NCI-H526 treated with DMSO at 0.1 percent for 48 hours (cell line): ENCODE results near the gene DCST2.
A peak's percentile ranks its signal among the peaks of the same experiment; 100 is the strongest.

Experiments
- DNase-seq: peaks from one replicate; lab custom pipeline; 2025; lab: John Stamatoyannopoulos, UW

DCST2 gene

DNA sequence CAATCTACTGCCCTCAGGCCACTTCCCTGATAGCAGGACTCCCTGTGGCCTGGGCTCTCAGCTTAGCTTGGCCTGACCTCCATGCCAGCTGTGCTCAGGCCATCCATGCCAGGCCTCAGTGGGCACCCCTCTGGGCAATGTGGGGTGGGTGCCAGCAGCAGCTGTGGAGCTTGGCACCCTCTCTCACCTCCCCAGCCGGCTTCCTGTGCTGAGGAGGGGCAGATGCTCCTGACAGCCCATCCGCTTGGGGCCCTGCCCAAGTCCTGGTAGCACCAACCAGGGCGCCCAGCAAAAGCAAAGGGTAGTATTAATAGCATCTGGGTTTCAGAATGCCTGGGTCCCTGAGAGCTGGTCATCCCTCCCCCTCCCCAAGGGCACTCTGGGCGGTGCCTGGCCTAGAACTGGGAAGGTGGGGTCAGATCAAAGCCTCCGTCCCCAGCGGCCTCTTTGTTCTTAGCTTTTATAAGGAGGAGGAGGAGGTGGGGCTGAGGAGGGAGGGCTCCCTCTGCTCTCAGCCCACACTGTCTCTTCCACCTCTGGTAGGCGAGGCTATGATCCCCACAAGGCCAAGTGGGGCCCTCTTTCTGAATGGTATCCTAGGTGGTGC lies 36.1 kb upstream of the DCST2 start:
- peak; percentile 54 for DNase-seq

- no peak for DNase-seq
Observed at GRCh38 chr1:155068599-155068998, 35.0 kb upstream of the DCST2 start.

DNA sequence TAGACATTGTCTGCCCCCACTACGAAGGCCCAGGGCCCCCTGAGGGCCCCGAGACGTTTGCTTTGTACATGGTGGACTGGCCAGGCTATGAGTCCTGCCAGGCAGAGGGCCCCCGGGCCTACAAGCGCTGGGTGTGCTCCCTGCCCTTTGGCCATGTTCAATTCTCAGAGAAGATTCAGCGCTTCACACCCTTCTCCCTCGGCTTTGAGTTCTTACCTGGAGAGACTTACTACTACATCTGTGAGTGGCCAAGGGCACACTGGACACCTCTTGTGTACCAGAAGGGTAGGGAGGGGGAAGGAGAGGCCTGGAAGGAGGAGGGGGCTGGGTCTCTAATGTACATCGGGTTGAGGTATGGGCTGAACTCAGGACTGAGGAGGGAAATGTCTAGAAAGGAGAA lies 33.2 kb upstream of the DCST2 start:
- no peak for DNase-seq

DNA sequence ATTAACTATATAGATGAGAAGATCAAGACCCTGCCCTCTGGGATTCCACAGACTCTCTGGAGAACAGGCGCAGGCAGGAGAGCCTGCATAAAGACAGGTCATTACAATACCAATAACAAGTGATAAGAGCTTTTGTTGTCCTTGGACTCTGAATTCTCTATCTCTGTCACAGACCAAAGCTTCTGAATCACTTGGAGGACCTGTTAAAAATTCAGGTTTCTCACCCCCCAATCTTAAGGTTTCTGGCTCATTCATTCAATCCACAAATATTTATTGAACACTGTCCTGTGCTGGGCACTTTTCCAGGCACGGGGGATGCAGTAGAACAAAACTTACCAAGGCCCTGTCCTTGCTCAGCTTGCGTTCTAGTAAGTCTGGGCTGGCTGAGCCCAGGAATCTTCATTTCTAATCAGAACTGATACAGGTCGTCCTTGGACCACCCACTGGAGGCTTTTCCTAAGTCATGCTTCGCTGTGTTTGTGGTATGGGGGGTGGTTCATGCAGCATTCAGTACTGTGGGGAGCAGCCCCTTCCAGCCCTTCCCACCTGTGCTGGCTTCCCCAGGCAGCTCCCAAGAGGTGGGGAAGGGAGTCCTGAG lies 31.4 kb upstream of the DCST2 start:
- DNase-seq: no peak

- DNase-seq: peak; percentile 81
Observed at GRCh38 chr1:155064111-155064831, 30.7 kb upstream of the DCST2 start.

GRCh38 chr1:155063550-155064110 lies 30.0 kb upstream of the DCST2 start, which contains the start of gene EFNA4:
Gene EFNA4, plus strand, starts transcription at chr1:155063740. Its CDS starts 84 bp downstream, at chr1:155063824.
- DNase-seq: peak; percentile 97

DNA sequence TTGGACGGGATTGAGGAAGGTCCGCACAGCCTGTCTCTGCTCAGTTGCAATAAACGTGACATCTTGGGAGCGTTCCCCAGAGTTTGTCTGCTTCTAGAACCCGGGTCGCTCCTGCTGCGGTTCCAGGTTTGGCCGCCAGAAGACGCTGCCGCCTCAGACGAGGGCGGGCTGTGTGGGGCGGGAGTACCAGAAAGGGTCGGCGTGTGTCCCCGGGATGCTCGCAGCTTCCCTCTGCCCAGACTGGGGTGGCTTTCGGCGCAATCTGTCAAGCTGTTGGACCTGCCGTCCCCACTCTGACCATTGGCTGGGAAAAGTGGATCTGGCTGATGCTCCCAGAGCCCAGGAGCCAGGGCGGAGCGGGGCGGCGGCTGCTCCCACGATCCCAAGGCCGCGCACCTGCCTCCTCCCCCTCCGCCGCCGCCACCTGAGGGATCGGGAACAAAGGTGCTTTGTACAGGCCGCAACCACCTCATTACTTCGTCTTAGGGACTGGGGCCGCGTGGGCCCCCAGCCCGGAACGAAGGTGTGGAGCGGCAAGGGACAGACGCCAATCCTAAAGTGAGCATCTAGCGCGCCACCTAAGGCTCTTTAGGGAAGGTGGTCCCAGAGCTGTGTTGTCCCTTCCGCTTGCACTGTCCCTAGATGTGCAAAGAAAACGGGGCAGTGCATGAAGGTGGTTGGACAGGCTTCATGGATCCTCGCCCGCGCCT lies 29.3 kb upstream of the DCST2 start:
- peak; percentile 92 for DNase-seq

DNA sequence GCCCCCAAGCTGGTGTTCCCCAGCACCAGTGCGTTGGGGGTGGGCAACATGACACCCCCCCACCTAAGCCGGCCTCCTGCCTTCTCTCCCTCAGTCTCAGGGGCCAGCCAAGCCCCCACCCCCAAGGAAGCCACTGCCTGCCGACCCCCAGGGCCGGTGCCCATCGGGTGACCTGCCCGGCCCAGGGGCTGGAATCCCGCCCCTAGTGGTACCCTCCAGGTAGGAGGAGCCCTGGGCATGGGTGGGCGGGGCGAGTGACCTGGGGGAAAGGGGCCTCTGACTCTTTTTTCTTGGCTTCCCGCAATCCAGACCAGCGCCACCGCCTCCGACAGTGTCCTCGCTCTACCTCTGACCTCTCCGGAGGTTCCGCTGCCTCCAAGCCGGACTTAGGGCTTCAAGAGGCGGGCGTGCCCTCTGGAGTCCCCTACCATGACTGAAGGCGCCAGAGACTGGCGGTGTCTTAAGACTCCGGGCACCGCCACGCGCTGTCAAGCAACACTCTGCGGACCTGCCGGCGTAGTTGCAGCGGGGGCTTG lies 28.6 kb upstream of the DCST2 start:
- DNase-seq: peak; percentile 74

DNA sequence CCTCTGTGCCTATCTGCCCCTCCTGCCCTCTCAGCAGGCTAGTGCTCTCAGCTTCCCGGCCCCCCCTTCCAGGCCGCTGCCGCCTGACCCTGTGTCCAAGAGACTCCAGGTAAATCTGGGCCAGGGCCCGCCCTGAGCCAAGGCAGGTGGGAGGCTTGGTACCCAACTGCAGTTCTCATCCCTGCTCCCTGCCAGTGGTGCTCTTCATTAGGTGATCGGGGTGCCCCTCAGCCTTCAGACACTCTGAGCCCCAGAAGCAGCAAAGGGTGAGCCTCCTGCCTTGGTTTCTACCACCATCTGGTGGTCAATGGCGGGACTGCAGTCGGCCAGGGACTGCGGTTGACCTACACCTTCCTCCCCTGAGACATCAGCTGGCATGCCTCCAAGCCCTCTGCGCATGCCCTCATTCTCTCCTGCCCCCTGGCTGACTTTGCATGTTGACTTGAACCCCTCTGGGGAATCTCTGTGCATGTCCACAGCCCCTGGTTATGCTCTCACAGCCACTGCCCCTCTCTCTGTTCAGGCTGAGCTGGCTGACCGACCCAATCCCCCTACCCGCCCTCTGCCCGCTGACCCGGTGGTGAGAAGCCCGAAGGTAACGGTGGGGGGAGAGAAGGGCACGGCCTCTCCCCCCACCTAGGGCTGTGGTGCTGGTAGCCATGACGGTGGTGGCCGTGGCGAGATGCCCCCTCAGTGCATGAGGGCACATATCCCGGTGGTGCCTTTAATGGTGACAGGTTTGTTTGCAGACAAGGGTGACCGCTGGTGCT lies 28.0 kb upstream of the DCST2 start:
- DNase-seq: peak; percentile 98

- no peak for DNase-seq
Observed at GRCh38 chr1:155060736-155061135, 27.2 kb upstream of the DCST2 start.

DNA sequence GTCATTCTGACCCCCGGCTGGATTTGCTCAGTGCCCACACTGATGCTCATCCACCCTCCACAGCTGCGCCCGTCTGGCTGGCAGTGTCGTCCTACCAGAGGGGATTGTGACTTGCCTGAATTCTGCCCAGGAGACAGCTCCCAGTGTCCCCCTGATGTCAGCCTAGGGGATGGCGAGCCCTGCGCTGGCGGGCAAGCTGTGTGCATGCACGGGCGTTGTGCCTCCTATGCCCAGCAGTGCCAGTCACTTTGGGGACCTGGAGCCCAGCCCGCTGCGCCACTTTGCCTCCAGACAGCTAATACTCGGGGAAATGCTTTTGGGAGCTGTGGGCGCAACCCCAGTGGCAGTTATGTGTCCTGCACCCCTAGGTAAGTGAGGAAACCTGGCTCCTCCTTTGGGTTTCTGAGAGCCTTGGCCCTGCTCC lies 24.2 kb upstream of the DCST2 start:
- DNase-seq: no peak

DNA sequence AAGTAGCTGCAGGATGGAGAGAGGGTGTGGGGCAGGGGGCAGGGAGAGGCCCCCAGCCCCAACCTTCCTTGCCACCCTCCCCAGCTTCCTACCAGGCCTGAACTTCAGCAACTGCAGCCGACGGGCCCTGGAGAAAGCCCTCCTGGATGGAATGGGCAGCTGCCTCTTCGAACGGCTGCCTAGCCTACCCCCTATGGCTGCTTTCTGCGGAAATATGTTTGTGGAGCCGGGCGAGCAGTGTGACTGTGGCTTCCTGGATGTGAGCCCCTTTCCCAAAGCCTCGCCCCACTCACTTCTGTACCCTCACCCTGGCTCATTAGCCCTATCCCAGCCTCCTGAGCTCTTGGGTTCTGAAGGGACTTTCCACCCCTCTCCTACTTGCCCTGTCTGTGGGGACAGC lies 23.5 kb upstream of the DCST2 start:
- no peak for DNase-seq

DNA sequence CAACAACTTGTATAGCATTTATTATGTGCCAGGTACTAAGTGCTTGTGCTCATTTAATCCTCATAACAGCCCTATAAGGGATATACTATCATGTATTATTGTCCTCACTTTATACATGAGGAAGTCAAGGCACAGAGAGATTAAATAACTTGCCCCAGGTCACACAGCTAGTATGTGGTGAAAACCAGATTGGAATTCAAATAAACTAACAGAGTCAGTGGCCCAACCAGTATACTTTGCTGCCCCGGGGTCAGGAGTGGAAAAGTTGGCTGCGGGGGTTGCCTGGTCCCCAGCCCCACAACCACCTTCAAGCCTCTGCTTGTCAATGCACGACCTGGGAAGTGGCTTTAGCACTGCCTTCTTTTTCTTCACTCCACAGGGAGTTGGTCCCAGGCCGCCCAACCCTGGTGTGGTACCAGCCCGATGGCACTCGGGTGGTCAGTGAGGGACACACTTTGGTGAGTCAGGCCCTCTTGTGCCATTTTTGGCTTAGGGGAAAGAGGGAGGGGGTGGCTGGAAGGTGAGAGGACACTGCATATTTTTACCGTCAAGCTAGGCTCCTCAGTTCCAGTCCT lies 20.0 kb upstream of the DCST2 start:
- no peak for DNase-seq

GRCh38 chr1:155052439-155053395 lies 19.1 kb upstream of the DCST2 start:
- peak; percentile 46 for DNase-seq

DNA sequence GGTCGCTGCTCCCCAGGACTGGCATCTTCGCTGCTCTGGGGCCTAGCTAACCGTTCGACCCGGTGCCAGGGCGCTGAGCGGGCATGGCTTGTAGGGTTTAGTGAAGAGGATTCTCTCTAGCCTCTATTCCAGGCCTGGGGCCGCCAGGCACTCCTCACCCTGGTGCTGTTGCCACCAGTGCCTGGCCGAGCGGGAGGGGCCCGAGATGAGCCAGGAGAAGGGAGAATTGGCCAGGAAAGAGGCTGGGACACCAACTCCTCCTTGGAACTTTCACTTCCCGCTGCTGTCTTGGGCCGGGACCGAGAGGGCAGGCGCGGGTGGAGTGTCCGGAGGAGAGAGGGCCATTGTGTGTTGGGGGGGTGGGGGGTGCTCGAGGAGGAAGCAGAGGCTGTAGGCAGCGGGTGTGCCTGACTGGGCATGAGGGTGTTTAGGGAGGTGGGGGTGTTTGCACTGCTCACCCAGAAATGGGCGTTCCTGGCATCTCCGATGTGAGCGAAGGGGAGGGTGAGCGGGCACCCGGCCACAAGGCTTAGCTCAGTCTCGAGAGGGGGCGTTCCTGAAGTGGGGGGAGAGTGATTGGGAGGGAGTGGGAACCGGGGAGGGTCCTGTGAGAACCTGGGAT lies 18.3 kb upstream of the DCST2 start:
- DNase-seq: peak; percentile 65

- DNase-seq: peak; percentile 72
Observed at GRCh38 chr1:155051342-155051776, 17.8 kb upstream of the DCST2 start.

GRCh38 chr1:155050560-155051341 lies 17.2 kb upstream of the DCST2 start, which contains the start of gene ADAM15:
Gene ADAM15, plus strand, starts transcription at chr1:155051316. Its CDS starts 71 bp downstream, at chr1:155051387.
- DNase-seq: peak; percentile 92
